Activated CD4-positive, alpha-beta memory T cell treated with anti-CD3 and anti-CD28 coated beads for 36 hours (primary cell): ENCODE data around the gene C11orf24. TPM values are rescaled to one million over a fixed set of nuclear protein-coding genes. Genes with fewer than 3 reads are reported as not detected.

Source experiments
- CTCF ChIA-PET: fragments of 350-600 bp; sonication (Branson Sonifier 250); formaldehyde crosslinking; loops from one replicate; lab custom pipeline; 2021; ENCODE audit warnings: antibody characterized with exemption, inconsistent platforms; lab: Charles Lee
- POLR2A ChIA-PET: fragments of 350-600 bp; sonication (Branson Sonifier 250); formaldehyde crosslinking; loops from one replicate; lab custom pipeline; 2021; ENCODE audit warnings: antibody characterized with exemption; lab: Charles Lee
- DNase-seq: peaks from one replicate; pipeline ENCODE4 v3.0.0-alpha.2; 2020
- H3K27ac Mint-ChIP-seq: one replicate; pipeline ENCODE4 v1.8.0; 2021; ENCODE audit warnings: mixed read lengths
- H3K27me3 Mint-ChIP-seq: one replicate; pipeline ENCODE4 v1.8.0; 2021; ENCODE audit warnings: mixed read lengths
- H3K36me3 Mint-ChIP-seq: one replicate; pipeline ENCODE4 v1.8.0; 2021; ENCODE audit warnings: mixed read lengths
- H3K4me1 Mint-ChIP-seq: one replicate; pipeline ENCODE4 v1.8.0; 2021; ENCODE audit warnings: low read depth, mixed read lengths
- H3K4me3 Mint-ChIP-seq: one replicate; pipeline ENCODE4 v1.8.0; 2021; ENCODE audit warnings: mild to moderate bottlenecking, mixed read lengths
- H3K9me3 Mint-ChIP-seq: one replicate; pipeline ENCODE4 v1.8.0; 2021; ENCODE audit warnings: mixed read lengths
- intact Hi-C: fragments of 100-400 bp; cut with micrococcal nuclease; formaldehyde crosslinking; loops from one replicate; pipeline ENCODE4 v1.15.1; 2023
- total RNA-seq, 2 experiments: library from RNA; stranded (reverse); gene quantifications; one replicate each; pipeline ENCODE4 v1.2.3, GENCODE V29; 2021

C11orf24 gene
- total RNA-seq, 2 experiments from 2014 or later: 28.0 to 28.9 TPM

- ChIA-PET POLR2A (no interaction called here), CTCF (interaction anchor here (3.6 kb wide), 1 partner anchor 10 kb away, joined by 21 read pairs; no protein-coding TSS in a partner anchor)
- H3K9me3 Mint-ChIP-seq: no peaks in the 10 kb centered on the region
- DNase-seq: no peak
- intact Hi-C loops: no loop called here
- peaks cover 14% of the 10 kb centered on the region for H3K4me1 Mint-ChIP-seq
- no peak overlapping the region for H3K4me3 Mint-ChIP-seq
- H3K36me3 Mint-ChIP-seq: peaks cover 16% of the 10 kb centered on the region
- H3K27me3 Mint-ChIP-seq: no peaks in the 10 kb centered on the region
- no peak overlapping the region for H3K27ac Mint-ChIP-seq
Observed at GRCh38 chr11:68266936-68267880, 4.6 kb downstream of the C11orf24 start.

GRCh38 chr11:68266121-68266891 is 5.5 kb downstream of the C11orf24 start:
- Mint-ChIP-seq H3K9me3 (no peaks in the 10 kb centered on the region), H3K4me1 (peaks cover 14% of the 10 kb centered on the region), H3K27me3 (no peaks in the 10 kb centered on the region), H3K4me3 (no peak overlapping the region), H3K36me3 (peaks cover 19% of the 10 kb centered on the region), H3K27ac (no peak overlapping the region)
- CTCF ChIA-PET: interaction anchor here (0.6 to 3.6 kb wide), 3 partner anchors 9 to 31 kb away, joined by 4 to 21 read pairs (median 12); no protein-coding TSS in a partner anchor
- no peak for DNase-seq
- POLR2A ChIA-PET: no interaction called here
- intact Hi-C loops: no loop called here

GRCh38 chr11:68264741-68265540 is 6.8 kb downstream of the C11orf24 start:
- Mint-ChIP-seq H3K27ac (no peak overlapping the region), H3K4me1 (peaks cover 5% of the 10 kb centered on the region), H3K4me3 (no peak overlapping the region), H3K27me3 (no peaks in the 10 kb centered on the region), H3K36me3 (peaks cover 19% of the 10 kb centered on the region), H3K9me3 (no peaks in the 10 kb centered on the region)
- intact Hi-C loops: no loop called here
- CTCF ChIA-PET: interaction anchor here (1.7 to 3.6 kb wide), 2 partner anchors 7 to 32 kb away, joined by 12 to 21 read pairs; no protein-coding TSS in a partner anchor
- DNase-seq: no peak
- POLR2A ChIA-PET: no interaction called here

- POLR2A ChIA-PET: no interaction called here
- no peak overlapping the region for H3K27ac Mint-ChIP-seq
- intact Hi-C loops: no loop called here
- CTCF ChIA-PET: no interaction called here
- no peaks in the 10 kb centered on the region for H3K9me3 Mint-ChIP-seq
- H3K4me3 Mint-ChIP-seq: no peak overlapping the region
- H3K4me1 Mint-ChIP-seq: peaks cover 2% of the 10 kb centered on the region
- H3K36me3 Mint-ChIP-seq: peaks cover 19% of the 10 kb centered on the region
- no peak for DNase-seq
- H3K27me3 Mint-ChIP-seq: no peaks in the 10 kb centered on the region
Observed at GRCh38 chr11:68264244-68264643, 7.5 kb downstream of the C11orf24 start.

- no peaks in the 10 kb centered on the region for H3K9me3 Mint-ChIP-seq
- H3K4me1 Mint-ChIP-seq: no peaks in the 10 kb centered on the region
- POLR2A ChIA-PET: no interaction called here
- intact Hi-C loops: no loop called here
- H3K27ac Mint-ChIP-seq: no peak overlapping the region
- DNase-seq: no peak
- peaks cover 19% of the 10 kb centered on the region for H3K36me3 Mint-ChIP-seq
- CTCF ChIA-PET: interaction anchor here (1.0 kb wide), 1 partner anchor 35 kb away, joined by 3 read pairs; no protein-coding TSS in a partner anchor
- no peaks in the 10 kb centered on the region for H3K27me3 Mint-ChIP-seq
- H3K4me3 Mint-ChIP-seq: no peak overlapping the region
Observed at GRCh38 chr11:68263444-68264035, 8.2 kb downstream of the C11orf24 start.

GRCh38 chr11:68262544-68262827 is 9.3 kb downstream of the C11orf24 start:
- Mint-ChIP-seq H3K9me3 (no peaks in the 10 kb centered on the region), H3K27ac (no peak overlapping the region), H3K36me3 (peaks cover 19% of the 10 kb centered on the region), H3K4me1 (peaks cover 2% of the 10 kb centered on the region), H3K4me3 (no peak overlapping the region), H3K27me3 (no peaks in the 10 kb centered on the region)
- DNase-seq: no peak
- intact Hi-C loops: no loop called here
- ChIA-PET POLR2A (no interaction called here), CTCF (interaction anchor here (1.0 kb wide), 1 partner anchor 36 kb away, joined by 3 read pairs; no protein-coding TSS in a partner anchor)

- H3K36me3 Mint-ChIP-seq: peaks cover 19% of the 10 kb centered on the region
- ChIA-PET POLR2A (no interaction called here), CTCF (no interaction called here)
- no peak for DNase-seq
- H3K4me1 Mint-ChIP-seq: peaks cover 3% of the 10 kb centered on the region
- no peaks in the 10 kb centered on the region for H3K9me3 Mint-ChIP-seq
- no peaks in the 10 kb centered on the region for H3K27me3 Mint-ChIP-seq
- no peak overlapping the region for H3K27ac Mint-ChIP-seq
- intact Hi-C loops: no loop called here
- no peak overlapping the region for H3K4me3 Mint-ChIP-seq
Observed at GRCh38 chr11:68261749-68262543, 9.8 kb downstream of the C11orf24 start.

- Mint-ChIP-seq H3K36me3 (peaks cover 15% of the 10 kb centered on the region), H3K27ac (no peak overlapping the region), H3K27me3 (no peaks in the 10 kb centered on the region), H3K4me3 (no peak overlapping the region), H3K9me3 (no peaks in the 10 kb centered on the region), H3K4me1 (peaks cover 3% of the 10 kb centered on the region)
- intact Hi-C loops: no loop called here
- CTCF ChIA-PET: interaction anchor here (6.4 kb wide), 1 partner anchor 38 kb away, joined by 227 read pairs; no protein-coding TSS in a partner anchor
- DNase-seq: no peak
- POLR2A ChIA-PET: no interaction called here
Observed at GRCh38 chr11:68261006-68261405, 10.8 kb downstream of the C11orf24 start.

GRCh38 chr11:68260484-68260883 is 11.3 kb downstream of the C11orf24 start:
- ChIA-PET POLR2A (no interaction called here), CTCF (interaction anchor here (0.7 to 6.4 kb wide), 2 partner anchors 33 to 39 kb away, joined by 3 to 227 read pairs; no protein-coding TSS in a partner anchor)
- Mint-ChIP-seq H3K27ac (no peak overlapping the region), H3K27me3 (no peaks in the 10 kb centered on the region), H3K36me3 (peaks cover 15% of the 10 kb centered on the region), H3K4me3 (no peak overlapping the region), H3K4me1 (peaks cover 3% of the 10 kb centered on the region), H3K9me3 (no peaks in the 10 kb centered on the region)
- DNase-seq: no peak
- intact Hi-C loops: no loop called here

- ChIA-PET CTCF (interaction anchor here (0.6 to 6.4 kb wide), 3 partner anchors 12 to 182 kb away, joined by 3 to 227 read pairs (median 28); partner anchors contain the start of gene C11orf24), POLR2A (no interaction called here)
- intact Hi-C loops: no loop called here
- Mint-ChIP-seq H3K27me3 (no peaks in the 10 kb centered on the region), H3K36me3 (peaks cover 10% of the 10 kb centered on the region), H3K4me1 (peaks cover 3% of the 10 kb centered on the region), H3K4me3 (no peak overlapping the region), H3K27ac (no peak overlapping the region), H3K9me3 (no peaks in the 10 kb centered on the region)
- no peak for DNase-seq
Observed at GRCh38 chr11:68259122-68259959, 12.4 kb downstream of the C11orf24 start.
